ENCODE results near the gene IGF2BP1. TPM values are rescaled to one million over a fixed set of nuclear protein-coding genes. Genes with fewer than 3 reads are reported as not detected.

Gene IGF2BP1
- total RNA-seq, 1 donor from 2014 or later = 260 TPM

GRCh38 chr17:49076573-49077384 lies 79.6 kb downstream of the IGF2BP1 start:
- no peak for TF ChIP-seq EZH2 (IDR thresholded peaks at IDR 0.05; ENCODE audit: insufficient read depth, low read length)
- TF ChIP-seq, protein P1, sequence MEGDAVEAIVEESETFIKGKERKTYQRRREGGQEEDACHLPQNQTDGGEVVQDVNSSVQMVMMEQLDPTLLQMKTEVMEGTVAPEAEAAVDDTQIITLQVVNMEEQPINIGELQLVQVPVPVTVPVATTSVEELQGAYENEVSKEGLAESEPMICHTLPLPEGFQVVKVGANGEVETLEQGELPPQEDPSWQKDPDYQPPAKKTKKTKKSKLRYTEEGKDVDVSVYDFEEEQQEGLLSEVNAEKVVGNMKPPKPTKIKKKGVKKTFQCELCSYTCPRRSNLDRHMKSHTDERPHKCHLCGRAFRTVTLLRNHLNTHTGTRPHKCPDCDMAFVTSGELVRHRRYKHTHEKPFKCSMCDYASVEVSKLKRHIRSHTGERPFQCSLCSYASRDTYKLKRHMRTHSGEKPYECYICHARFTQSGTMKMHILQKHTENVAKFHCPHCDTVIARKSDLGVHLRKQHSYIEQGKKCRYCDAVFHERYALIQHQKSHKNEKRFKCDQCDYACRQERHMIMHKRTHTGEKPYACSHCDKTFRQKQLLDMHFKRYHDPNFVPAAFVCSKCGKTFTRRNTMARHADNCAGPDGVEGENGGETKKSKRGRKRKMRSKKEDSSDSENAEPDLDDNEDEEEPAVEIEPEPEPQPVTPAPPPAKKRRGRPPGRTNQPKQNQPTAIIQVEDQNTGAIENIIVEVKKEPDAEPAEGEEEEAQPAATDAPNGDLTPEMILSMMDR (IDR thresholded peaks at IDR 0.05; ENCODE audit: insufficient read depth, low read depth, low read length) = no peak
- DNase-seq (ENCODE audit: low read depth) = peak; percentile 89
- no peak overlapping the region for H3K4me3 Mint-ChIP-seq (ENCODE audit: unreplicated experiment)
- Histone ChIP-seq H4K20me1 (ENCODE audit: insufficient read depth, low read length) (no peaks in the 10 kb centered on the region), H3K79me2 (ENCODE audit: insufficient read depth, low read length) (no peaks in the 10 kb centered on the region), H3K4me1 (ENCODE audit: insufficient read depth, low read length) (peaks cover 23% of the 10 kb centered on the region), H3K27ac (ENCODE audit: low read depth, low read length) (peak overlapping the region; percentile 73), H3K4me3 (ENCODE audit: insufficient read depth, low read depth, low read length) (no peak overlapping the region), H3K9me3 (ENCODE audit: insufficient read depth, low read depth, low read length) (no peaks in the 10 kb centered on the region), H3K36me3 (ENCODE audit: insufficient read depth, low read length) (no peaks in the 10 kb centered on the region), H3K9ac (ENCODE audit: low read length) (no peak overlapping the region), H3K27me3 (ENCODE audit: insufficient read depth, low read length) (no peaks in the 10 kb centered on the region), H2AFZ (ENCODE audit: low read depth, low read length) (peak overlapping the region; percentile 27), H3K4me2 (ENCODE audit: low read length) (peak overlapping the region; percentile 70)
- peaks cover 7% of the 10 kb centered on the region for H3K4me1 Mint-ChIP-seq (ENCODE audit: low read depth, unreplicated experiment)
- peak overlapping the region; percentile 34 for H3K27ac Mint-ChIP-seq (ENCODE audit: unreplicated experiment)
- peak; percentile 84 for FAIRE-seq
- H3K9me3 Mint-ChIP-seq (ENCODE audit: unreplicated experiment) = peaks cover 2% of the 10 kb centered on the region
- peaks cover 3% of the 10 kb centered on the region for H3K27me3 Mint-ChIP-seq (ENCODE audit: low read depth, unreplicated experiment)
- H3K36me3 Mint-ChIP-seq (ENCODE audit: low read depth, unreplicated experiment) = no peaks in the 10 kb centered on the region

DNA sequence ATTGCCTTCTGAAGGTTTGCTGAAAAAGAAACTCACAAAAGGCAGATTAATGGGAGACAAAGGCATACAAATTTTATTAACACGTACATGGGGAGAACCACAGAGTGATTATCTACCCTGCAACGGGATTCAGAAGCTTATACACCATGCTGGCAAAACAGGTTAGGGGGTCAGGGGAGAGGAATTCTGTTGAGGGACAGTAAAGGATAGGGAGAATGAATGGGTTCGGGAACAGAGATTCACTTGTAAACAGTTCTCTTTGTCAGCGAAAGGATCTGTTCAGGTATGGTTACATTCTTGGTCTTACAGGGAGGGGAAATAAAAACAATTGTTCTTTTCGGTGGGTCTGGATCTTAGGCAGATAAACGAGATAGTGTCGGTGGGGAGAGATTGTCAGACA lies 81.1 kb downstream of the IGF2BP1 start:
- no peak for DNase-seq (ENCODE audit: low read depth)
- no peak overlapping the region for H3K4me2 ChIP-seq (ENCODE audit: low read length)
- no peak for FAIRE-seq
- H3K79me2 ChIP-seq (ENCODE audit: insufficient read depth, low read length) = no peaks in the 10 kb centered on the region
- Mint-ChIP-seq H3K27ac (ENCODE audit: unreplicated experiment) (no peak overlapping the region), H3K36me3 (ENCODE audit: low read depth, unreplicated experiment) (no peaks in the 10 kb centered on the region), H3K9me3 (ENCODE audit: unreplicated experiment) (peaks cover 2% of the 10 kb centered on the region), H3K4me3 (ENCODE audit: unreplicated experiment) (no peak overlapping the region), H3K4me1 (ENCODE audit: low read depth, unreplicated experiment) (peaks cover 7% of the 10 kb centered on the region), H3K27me3 (ENCODE audit: low read depth, unreplicated experiment) (peaks cover 8% of the 10 kb centered on the region)
- H3K36me3 ChIP-seq (ENCODE audit: insufficient read depth, low read length) = no peaks in the 10 kb centered on the region
- H3K4me1 ChIP-seq (ENCODE audit: insufficient read depth, low read length) = peaks cover 23% of the 10 kb centered on the region
- no peak overlapping the region for H3K9ac ChIP-seq (ENCODE audit: low read length)
- no peaks in the 10 kb centered on the region for H3K9me3 ChIP-seq (ENCODE audit: insufficient read depth, low read depth, low read length)
- H4K20me1 ChIP-seq (ENCODE audit: insufficient read depth, low read length) = no peaks in the 10 kb centered on the region
- TF ChIP-seq EZH2 (IDR thresholded peaks at IDR 0.05; ENCODE audit: insufficient read depth, low read length) = no peak
- TF ChIP-seq, protein P1 (IDR thresholded peaks at IDR 0.05; ENCODE audit: insufficient read depth, low read depth, low read length) = no peak
- peaks cover 5% of the 10 kb centered on the region for H3K27me3 ChIP-seq (ENCODE audit: insufficient read depth, low read length)
- H3K4me3 ChIP-seq (ENCODE audit: insufficient read depth, low read depth, low read length) = no peak overlapping the region
- H3K27ac ChIP-seq (ENCODE audit: low read depth, low read length) = no peak overlapping the region
- H2AFZ ChIP-seq (ENCODE audit: low read depth, low read length) = no peak overlapping the region

Measured in astrocyte (in vitro differentiated cells and primary cell).